Activated naive CD8-positive, alpha-beta T cell (primary cell): Measurements from ENCODE around the gene CA5B.

Experiments
- H3K27ac Mint-ChIP-seq: one replicate; pipeline ENCODE4 v1.8.0; 2021; ENCODE audit warnings: mixed read lengths
- H3K27me3 Mint-ChIP-seq: one replicate; pipeline ENCODE4 v1.8.0; 2021; ENCODE audit warnings: mixed read lengths
- H3K36me3 Mint-ChIP-seq: one replicate; pipeline ENCODE4 v1.8.0; 2021; ENCODE audit warnings: mixed read lengths
- H3K4me1 Mint-ChIP-seq: one replicate; pipeline ENCODE4 v1.8.0; 2021; ENCODE audit warnings: low read depth, mixed read lengths
- H3K4me3 Mint-ChIP-seq: one replicate; pipeline ENCODE4 v1.8.0; 2021; ENCODE audit warnings: mild to moderate bottlenecking, mixed read lengths
- H3K9me3 Mint-ChIP-seq: one replicate; pipeline ENCODE4 v1.8.0; 2021; ENCODE audit warnings: low read depth, mixed read lengths

The CA5B gene

DNA sequence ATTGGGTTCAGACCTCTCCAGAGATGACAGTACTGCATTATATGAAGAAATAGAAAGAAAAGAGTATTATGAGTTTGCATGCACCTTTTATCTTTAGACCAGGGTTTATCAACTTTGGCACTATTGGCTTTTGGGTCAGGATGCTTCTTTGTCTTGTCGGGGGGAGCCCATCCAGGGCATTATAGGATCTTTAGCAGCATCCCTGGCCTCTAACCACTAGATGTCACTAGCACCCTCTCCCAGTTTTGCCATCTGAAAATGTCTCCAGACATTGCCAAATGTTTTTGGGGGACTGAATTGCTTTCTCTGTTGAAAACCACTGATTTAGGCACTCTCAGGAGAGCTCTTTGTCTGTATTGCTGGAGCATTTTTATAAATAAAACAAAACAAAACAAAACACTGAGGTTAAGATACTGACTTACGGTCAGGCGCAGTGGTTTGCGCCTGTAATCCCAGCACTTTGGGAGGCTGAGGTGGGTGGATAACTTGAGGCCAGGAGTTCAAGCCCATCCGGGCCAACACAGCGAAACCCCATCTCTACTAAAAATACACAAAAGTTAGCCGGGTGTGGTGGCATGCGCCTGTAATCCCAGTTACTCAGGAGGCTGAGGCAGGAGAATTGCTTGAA, 23.6 kb downstream of the CA5B start:
- Mint-ChIP-seq H3K27ac (peak overlapping the region; percentile 78), H3K27me3 (no peaks in the 10 kb centered on the region), H3K9me3 (no peaks in the 10 kb centered on the region), H3K4me1 (peaks cover 28% of the 10 kb centered on the region), H3K4me3 (no peak overlapping the region), H3K36me3 (peaks cover 2% of the 10 kb centered on the region)

DNA sequence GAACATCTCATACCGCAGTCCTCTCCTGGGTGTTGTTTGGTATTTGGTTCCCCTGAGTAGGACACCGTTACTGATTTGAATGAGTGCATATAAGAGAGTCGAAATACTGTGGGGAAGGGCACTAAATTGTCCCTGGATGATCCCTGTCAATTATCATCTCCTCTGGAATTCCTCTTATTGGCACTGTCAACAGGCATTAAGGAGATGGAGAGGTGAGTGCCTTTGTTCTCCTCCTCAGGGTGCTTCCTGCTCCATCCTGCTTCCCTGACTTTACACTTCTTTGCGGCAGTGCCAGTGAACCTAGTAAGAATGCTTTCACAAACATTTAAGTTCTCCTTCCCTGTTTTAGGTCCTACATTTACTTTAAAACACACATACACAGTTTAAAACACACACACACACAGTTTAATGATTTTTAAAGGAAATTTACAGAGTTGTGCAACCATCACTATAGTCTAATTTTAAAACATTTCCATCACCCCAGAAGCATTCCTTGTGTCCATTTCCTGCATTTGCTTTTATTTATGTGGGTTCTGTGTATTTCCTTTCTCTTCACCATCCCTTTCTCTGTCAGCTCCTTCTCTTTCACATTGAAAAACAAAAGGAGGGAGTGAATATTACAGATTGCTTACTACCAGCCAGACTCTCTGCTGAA, 31.4 kb downstream of the CA5B start:
- Mint-ChIP-seq H3K4me3 (no peak overlapping the region), H3K4me1 (peaks cover 12% of the 10 kb centered on the region), H3K9me3 (no peaks in the 10 kb centered on the region), H3K27me3 (no peaks in the 10 kb centered on the region), H3K27ac (no peak overlapping the region), H3K36me3 (peaks cover 4% of the 10 kb centered on the region)

DNA sequence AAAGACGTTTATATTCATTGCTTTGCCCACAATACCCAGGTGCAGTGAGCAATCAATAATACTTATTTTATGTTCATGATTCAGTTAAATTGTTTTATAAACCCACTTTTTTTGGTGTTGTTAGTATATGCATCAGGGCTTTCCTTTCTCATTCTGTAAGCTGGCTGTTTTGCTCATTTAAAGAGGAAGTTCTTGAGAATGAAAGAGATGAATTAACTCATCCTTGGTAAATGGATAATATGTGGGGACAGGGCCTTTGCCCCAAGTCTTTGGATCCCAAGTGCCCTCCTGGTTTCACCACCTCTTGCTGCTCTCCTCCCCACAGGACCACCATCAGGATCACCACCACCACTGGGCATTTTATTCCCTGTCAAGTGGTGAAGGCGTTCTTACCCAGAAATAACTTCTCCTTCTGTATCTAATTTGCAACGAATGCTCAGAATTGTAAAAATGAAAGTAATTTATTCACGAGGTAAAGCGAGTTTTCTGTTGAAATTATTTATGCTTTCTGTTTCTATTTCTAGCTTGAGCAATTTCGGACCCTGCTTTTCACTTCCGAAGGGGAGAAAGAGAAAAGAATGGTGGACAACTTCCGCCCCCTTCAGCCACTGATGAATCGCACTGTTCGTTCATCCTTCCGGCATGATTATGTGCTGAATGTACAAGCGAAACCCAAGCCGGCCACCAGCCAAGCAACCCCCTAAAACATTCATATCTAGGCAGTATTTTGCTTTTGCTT, 44.1 kb downstream of the CA5B start:
- peak overlapping the region; percentile 93 for H3K27ac Mint-ChIP-seq
- H3K9me3 Mint-ChIP-seq, result no peaks in the 10 kb centered on the region
- peaks cover 3% of the 10 kb centered on the region for H3K36me3 Mint-ChIP-seq
- H3K4me1 Mint-ChIP-seq, result peaks cover 10% of the 10 kb centered on the region
- peak overlapping the region; percentile 61 for H3K4me3 Mint-ChIP-seq
- no peaks in the 10 kb centered on the region for H3K27me3 Mint-ChIP-seq

DNA sequence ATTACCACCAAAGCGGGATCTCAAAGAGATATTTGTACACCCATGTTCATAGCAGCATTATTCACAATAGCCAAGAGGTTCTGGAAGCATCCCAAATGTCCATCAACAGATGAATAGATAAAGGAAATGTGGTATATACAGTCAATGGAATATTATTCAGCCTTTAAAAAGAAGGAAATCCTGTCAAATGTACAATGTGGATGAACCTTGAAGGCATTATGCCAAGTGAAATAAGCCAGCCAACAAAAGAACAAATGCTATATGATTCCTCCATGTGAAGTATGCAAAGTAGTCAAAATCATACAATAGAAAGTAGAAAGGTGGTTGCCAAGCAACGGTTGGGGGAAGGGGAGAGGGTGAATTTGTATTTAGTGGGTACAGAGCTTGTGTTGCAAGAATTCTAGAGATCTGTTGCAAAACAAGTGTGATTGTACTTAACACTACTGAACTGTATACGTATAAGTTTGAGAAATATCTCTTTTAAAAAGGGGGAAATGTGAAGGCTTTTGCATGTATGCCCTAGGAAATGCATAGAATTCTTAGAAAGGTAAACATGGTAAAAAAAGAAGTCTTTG, 47.2 kb downstream of the CA5B start:
- Mint-ChIP-seq H3K9me3 (no peaks in the 10 kb centered on the region), H3K4me1 (peaks cover 6% of the 10 kb centered on the region), H3K4me3 (no peak overlapping the region), H3K27me3 (no peaks in the 10 kb centered on the region), H3K27ac (peak overlapping the region; percentile 58), H3K36me3 (peaks cover 3% of the 10 kb centered on the region)

DNA sequence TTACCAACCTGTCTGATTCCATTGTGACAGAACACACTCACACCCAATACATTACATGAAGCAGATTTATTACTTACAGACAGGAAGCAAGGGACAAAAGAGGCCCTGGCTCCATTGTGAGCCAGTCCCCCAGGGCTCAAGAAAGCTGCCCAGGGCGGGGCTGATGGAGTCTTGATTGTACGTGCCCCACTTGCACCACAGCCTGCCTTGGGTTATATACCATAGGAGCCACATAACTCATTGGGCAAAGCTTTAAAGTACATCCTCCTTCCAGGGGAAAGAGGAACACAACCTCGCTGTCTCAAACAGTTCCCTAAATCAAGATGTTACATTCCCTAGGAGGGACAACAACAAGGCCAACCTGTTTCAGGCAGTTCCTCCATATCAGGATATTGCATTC, 48.8 kb downstream of the CA5B start:
- Mint-ChIP-seq H3K36me3 (peaks cover 3% of the 10 kb centered on the region), H3K27ac (no peak overlapping the region)

DNA sequence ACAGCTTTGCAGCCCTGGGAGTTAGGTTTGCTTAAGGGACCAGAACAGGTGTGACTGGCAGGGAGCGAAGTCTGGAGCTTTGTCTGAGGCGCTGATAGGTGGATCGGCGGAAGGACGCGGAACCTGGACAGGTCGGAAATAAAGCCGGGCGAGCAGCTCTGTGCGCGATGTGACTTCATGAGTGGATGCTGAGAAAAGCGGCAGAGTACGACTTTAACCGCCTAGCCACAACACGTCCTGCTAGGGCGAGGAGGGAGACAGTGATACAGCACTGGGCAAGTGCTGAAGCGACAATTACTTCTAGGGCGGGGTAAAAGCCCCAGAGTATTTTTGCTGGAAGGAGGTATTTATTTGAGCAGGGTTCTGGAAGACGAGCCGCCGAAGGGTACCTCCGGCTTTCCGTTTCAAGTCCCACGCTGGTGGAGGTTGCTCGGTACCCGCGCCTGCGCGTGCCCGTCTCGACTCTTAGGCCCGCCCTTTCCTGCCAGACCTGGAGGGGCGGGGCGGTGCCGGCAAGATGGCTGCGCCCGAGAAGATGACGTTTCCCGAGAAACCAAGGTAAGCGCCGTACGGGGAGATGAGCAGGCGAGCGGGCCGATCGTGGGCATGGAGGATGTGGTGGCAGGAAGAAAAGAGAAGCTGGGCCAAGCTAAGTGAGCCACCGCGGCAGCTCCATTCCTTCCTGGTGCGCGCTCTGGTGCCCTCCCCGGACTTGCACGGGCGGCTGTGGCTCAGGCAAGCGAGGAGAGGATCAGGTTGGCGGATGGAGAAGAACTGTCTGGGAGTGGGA, 52.1 kb downstream of the CA5B start, which contains the start of gene ZRSR2:
Gene ZRSR2 (plus strand): TSS at position 506 of the 790 bp plus-strand sequence. CDS start 12 bp downstream, at position 518.
- Mint-ChIP-seq H3K27me3 (no peaks in the 10 kb centered on the region), H3K27ac (no peak within 1 kb of the TSS), H3K36me3 (no peaks in the 10 kb centered on the region), H3K4me1 (peaks cover 17% of the 10 kb centered on the region), H3K9me3 (no peaks in the 10 kb centered on the region), H3K4me3 (no peak within 1 kb of the TSS)

More for the DNA sequence above, 48.8 kb downstream of the CA5B start:
- Mint-ChIP-seq H3K4me3 (no peak overlapping the region), H3K9me3 (no peaks in the 10 kb centered on the region), H3K4me1 (peaks cover 5% of the 10 kb centered on the region), H3K27me3 (no peaks in the 10 kb centered on the region)

DNA sequence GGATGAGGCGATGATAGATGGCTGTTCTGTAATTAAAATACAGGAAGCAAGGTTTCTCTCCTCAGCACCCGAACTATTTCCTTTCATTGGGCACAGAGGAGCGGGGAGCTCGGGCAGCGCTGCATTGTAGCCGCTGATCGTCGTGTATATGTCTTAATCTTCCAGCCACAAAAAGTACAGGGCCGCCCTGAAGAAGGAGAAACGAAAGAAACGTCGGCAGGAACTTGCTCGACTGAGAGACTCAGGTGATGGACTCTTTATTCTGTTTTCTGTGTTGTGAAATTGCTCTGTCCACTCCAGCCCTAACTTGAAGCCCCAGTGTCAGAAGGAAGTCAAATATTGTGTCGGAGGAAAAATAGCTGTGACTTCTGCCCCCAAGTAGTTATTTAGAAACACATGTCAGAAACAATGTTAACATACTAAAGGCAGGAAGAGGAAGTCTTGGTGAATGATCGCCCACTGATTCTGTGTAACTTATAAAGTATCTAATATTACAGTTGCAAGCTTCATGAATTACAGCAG, 52.8 kb downstream of the CA5B start:
- H3K27ac Mint-ChIP-seq, result no peak overlapping the region
- no peak overlapping the region for H3K4me3 Mint-ChIP-seq

DNA sequence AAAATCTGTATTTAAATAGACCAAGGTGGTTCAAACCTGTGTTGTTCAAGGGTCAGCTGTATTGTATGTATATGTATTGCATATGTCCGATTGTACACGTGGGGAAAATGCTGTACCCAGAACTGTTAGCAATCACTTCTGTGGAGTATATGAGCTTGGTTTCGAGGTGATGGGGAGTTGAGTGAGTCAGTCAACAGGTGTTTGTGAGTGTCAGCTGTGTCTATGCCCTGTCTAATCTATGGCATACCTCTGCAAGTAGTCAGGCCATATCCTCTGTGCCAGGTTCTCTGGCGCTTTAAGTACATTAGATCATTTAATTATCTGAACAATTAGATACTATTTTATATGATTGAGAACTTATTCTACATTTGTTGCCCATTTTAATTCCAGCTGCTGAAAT, 59.6 kb downstream of the CA5B start:
- Mint-ChIP-seq H3K4me1 (peaks cover 37% of the 10 kb centered on the region), H3K27me3 (no peaks in the 10 kb centered on the region), H3K27ac (no peak overlapping the region), H3K36me3 (no peaks in the 10 kb centered on the region), H3K4me3 (no peak overlapping the region), H3K9me3 (no peaks in the 10 kb centered on the region)

More for the DNA sequence above, 52.8 kb downstream of the CA5B start:
- Mint-ChIP-seq H3K9me3 (no peaks in the 10 kb centered on the region), H3K4me1 (peaks cover 21% of the 10 kb centered on the region), H3K36me3 (no peaks in the 10 kb centered on the region), H3K27me3 (no peaks in the 10 kb centered on the region)

DNA sequence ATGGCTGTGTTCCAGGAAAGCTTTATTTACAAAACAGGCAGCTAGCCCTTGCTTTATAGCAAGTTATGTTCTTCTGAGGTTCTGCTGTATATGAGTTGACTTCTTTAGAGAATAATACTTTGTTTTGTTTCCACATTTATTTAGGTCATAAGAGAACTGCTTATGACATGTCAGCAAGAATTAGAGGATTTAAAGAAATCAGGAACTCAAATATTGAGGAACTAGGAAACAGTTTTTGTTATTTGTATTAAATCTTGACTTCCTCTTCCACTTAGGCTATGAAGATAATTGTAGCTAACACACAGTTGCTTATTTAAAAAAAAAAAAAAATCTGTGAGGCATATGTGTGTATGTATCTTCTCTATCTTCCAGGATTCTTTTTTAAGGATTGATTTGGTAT, 66.5 kb downstream of the CA5B start:
- no peak overlapping the region for H3K27ac Mint-ChIP-seq
- no peaks in the 10 kb centered on the region for H3K36me3 Mint-ChIP-seq

DNA sequence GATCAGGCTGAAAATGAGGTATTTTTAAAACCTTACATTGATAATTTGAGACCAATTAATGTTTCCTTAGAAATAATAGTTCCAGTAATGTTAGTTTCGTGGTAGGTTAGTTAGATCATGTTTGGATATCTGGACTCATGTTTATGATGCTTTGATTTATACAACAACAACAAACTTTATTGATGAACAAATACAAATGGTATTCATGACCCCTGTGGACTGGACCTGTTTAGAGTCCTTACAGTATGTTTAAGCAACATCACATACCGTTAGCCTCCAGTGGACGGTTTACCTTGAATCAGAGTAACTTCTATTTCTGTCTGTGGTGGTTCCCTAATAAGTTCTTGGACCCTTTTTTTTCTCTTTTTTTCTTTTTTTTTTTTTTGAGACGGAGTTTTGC, 70.2 kb downstream of the CA5B start:
- no peak overlapping the region for H3K27ac Mint-ChIP-seq
- peaks cover 2% of the 10 kb centered on the region for H3K4me1 Mint-ChIP-seq
- H3K9me3 Mint-ChIP-seq, result no peaks in the 10 kb centered on the region
- no peaks in the 10 kb centered on the region for H3K27me3 Mint-ChIP-seq
- no peak overlapping the region for H3K4me3 Mint-ChIP-seq
- no peaks in the 10 kb centered on the region for H3K36me3 Mint-ChIP-seq

More for the DNA sequence above, 66.5 kb downstream of the CA5B start:
- no peaks in the 10 kb centered on the region for H3K9me3 Mint-ChIP-seq
- H3K4me1 Mint-ChIP-seq, result peaks cover 3% of the 10 kb centered on the region
- H3K27me3 Mint-ChIP-seq, result no peaks in the 10 kb centered on the region
- no peak overlapping the region for H3K4me3 Mint-ChIP-seq

DNA sequence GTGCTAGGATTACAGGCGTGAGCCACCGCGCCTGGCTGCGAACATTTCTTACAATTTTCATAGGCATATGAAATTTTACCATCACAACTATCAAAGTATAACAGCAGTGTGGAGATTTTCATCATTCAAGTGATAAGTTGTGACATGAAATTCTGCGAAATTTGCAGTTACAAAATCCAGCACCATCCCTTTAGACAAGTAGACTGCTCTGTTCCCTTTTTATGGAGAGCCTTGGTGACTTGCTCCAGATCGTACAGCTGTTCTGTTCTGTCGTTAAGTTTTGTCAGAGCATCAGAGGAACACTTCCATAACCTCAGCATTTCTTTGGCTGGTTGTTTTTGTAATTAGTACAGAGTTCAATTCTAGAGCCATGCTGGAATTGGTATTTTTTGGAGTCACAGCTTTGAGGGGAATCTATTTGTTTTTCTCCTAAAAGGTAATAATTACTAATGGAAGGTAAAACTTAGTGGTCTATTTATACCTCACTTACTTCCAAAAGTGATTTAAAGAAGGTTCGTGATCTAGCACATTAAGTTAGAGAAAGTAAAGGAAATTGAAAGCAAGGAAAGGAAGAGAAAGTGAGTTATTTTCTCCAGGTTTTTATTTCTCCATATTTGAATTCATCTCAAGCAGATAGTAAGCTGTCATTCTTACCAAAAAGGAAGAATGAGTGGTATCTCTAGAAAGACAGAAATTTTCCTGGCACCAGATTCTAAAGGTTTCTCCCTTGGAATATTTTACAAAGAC, 74.3 kb downstream of the CA5B start:
- Mint-ChIP-seq H3K36me3 (peaks cover 2% of the 10 kb centered on the region), H3K4me1 (peaks cover 28% of the 10 kb centered on the region), H3K27me3 (no peaks in the 10 kb centered on the region), H3K9me3 (no peaks in the 10 kb centered on the region), H3K27ac (no peak overlapping the region), H3K4me3 (no peak overlapping the region)

DNA sequence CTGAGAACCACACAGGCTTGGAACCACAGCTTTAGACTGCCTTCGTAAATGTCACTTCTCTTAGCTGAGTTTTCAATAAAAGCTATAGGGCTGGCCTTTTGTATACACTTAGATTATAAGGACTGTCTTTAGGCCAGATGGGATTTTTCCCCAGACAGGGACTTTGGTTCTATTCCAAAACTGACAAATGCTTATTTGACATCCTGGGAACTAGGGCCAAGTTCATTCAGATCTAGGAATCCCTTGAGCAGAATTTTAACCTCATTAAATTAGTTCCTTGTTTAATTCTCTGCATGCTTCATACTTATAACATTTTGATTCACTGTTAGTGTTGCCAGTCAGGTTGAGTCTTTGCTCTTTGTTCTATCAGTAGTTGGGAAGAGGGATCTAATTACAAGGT, 75.3 kb downstream of the CA5B start:
- Mint-ChIP-seq H3K27ac (no peak overlapping the region), H3K4me1 (peaks cover 33% of the 10 kb centered on the region), H3K9me3 (no peaks in the 10 kb centered on the region), H3K36me3 (peaks cover 4% of the 10 kb centered on the region), H3K4me3 (no peak overlapping the region), H3K27me3 (no peaks in the 10 kb centered on the region)

DNA sequence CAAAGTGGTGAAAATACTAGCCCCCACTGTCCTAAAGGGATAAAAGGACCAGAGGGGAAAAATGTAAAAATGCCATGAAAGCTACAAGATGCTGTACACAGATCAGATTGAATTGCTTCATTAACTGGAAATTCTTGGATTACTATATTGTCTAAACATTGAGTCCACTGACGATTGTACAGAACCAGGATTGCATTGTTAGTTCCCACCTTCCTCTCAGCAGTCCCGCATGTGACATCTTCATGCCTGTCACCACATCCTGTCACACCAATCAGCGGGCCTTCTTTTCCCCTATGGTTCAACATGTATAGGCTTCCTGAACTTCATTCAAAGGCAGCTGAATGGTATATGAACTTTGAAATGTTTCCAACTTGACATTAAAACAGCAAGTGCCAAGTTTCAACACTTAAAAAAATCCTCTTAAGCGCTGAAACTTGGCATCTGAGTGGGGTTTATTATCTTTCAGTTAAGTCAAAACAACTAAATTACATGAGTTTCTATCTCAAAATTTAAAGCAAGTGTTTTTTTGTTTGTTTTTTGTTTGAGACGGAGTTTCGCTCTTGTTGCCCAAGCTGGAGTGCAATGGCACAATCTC, 76.8 kb downstream of the CA5B start:
- Mint-ChIP-seq H3K36me3 (peaks cover 4% of the 10 kb centered on the region), H3K9me3 (no peaks in the 10 kb centered on the region), H3K27ac (no peak overlapping the region), H3K4me3 (no peak overlapping the region), H3K27me3 (no peaks in the 10 kb centered on the region), H3K4me1 (peaks cover 34% of the 10 kb centered on the region)
